Measurements from ENCODE around the gene SLC35F4.

DNA sequence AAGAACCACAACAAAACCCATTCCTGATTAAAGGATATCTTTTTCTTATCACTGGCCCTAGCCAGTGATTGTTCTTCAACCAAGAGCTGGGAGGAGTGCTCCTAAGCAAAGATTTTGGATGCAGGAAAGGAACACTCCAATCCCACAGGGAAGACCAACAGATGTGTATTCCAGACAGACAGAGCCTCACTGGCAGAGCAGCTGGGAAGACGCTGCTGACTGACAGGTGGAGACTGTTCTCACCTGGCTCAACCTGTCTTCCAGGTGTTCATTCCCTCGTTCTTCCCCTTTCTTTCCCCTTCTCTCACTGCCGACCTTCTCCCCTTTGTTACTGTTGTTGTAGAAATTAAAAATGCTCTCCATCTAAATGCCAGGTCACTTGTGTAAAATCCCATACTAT is 282.5 kb downstream of the SLC35F4 start:
- TF ChIP-seq CTCF (IDR thresholded peaks at IDR 0.05) (no peak), POLR2AphosphoS5 (IDR thresholded peaks at IDR 0.05) (no peak)

Data from upper lobe of left lung (tissue), 4 donors.